HL-60 (cell line): Measurements from ENCODE around the gene CIAO3.
A peak's percentile ranks its signal among the peaks of the same experiment; 100 is the strongest.

ENCODE experiments used
- POLR2AphosphoS5 ChIP-seq: IDR thresholded peaks from 2 replicates; pipeline ENCODE4 v1.6.1; 2012; ENCODE audit warnings: low read depth
- TF ChIP-seq, protein P1 (sequence below): IDR thresholded peaks from one replicate; pipeline ENCODE4 v1.5.1; 2011; ENCODE audit warnings: low read length, control low read depth, inconsistent platforms; ENCODE audit not compliant: insufficient read depth

- TF ChIP-seq, protein P1, sequence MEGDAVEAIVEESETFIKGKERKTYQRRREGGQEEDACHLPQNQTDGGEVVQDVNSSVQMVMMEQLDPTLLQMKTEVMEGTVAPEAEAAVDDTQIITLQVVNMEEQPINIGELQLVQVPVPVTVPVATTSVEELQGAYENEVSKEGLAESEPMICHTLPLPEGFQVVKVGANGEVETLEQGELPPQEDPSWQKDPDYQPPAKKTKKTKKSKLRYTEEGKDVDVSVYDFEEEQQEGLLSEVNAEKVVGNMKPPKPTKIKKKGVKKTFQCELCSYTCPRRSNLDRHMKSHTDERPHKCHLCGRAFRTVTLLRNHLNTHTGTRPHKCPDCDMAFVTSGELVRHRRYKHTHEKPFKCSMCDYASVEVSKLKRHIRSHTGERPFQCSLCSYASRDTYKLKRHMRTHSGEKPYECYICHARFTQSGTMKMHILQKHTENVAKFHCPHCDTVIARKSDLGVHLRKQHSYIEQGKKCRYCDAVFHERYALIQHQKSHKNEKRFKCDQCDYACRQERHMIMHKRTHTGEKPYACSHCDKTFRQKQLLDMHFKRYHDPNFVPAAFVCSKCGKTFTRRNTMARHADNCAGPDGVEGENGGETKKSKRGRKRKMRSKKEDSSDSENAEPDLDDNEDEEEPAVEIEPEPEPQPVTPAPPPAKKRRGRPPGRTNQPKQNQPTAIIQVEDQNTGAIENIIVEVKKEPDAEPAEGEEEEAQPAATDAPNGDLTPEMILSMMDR: no peak
- TF ChIP-seq POLR2AphosphoS5: peak; percentile 68; the same call in 1 of the 2 replicates
Observed at GRCh38 chr16:683396-684070, 57.3 kb downstream of the CIAO3 start.
